ENCODE data around the gene AIG1.

The AIG1 gene

GRCh38 chr6:143098054-143098671, 37.5 kb downstream of the AIG1 start:
- DNase-seq, result no peak

GRCh38 chr6:143099647-143100046, 39.0 kb downstream of the AIG1 start:
- DNase-seq, result no peak

- no peak for DNase-seq
Measured at GRCh38 chr6:143100429-143100828, 39.7 kb downstream of the AIG1 start.

GRCh38 chr6:143103916-143104315, 43.2 kb downstream of the AIG1 start:
- no peak for DNase-seq

- DNase-seq, result no peak
Measured at GRCh38 chr6:143107440-143107839, 46.8 kb downstream of the AIG1 start.

- no peak for DNase-seq
Measured at GRCh38 chr6:143107911-143108761, 47.4 kb downstream of the AIG1 start.

- no peak for DNase-seq
Measured at GRCh38 chr6:143109196-143109595, 48.5 kb downstream of the AIG1 start.

GRCh38 chr6:143110572-143110971, 49.9 kb downstream of the AIG1 start:
- DNase-seq, result no peak

- no peak for DNase-seq
Measured at GRCh38 chr6:143110996-143111395, 50.3 kb downstream of the AIG1 start.

- DNase-seq, result no peak
Measured at GRCh38 chr6:143111443-143111842, 50.8 kb downstream of the AIG1 start.

GRCh38 chr6:143112084-143112768, 51.5 kb downstream of the AIG1 start:
- DNase-seq, result no peak

GRCh38 chr6:143112837-143113236, 52.1 kb downstream of the AIG1 start:
- no peak for DNase-seq

- no peak for DNase-seq
Measured at GRCh38 chr6:143115728-143116127, 55.0 kb downstream of the AIG1 start.

GRCh38 chr6:143117108-143117507, 56.4 kb downstream of the AIG1 start:
- no peak for DNase-seq

- DNase-seq, result no peak
Measured at GRCh38 chr6:143119260-143119659, 58.6 kb downstream of the AIG1 start.

GRCh38 chr6:143123081-143123480, 62.4 kb downstream of the AIG1 start:
- no peak for DNase-seq

GRCh38 chr6:143123941-143124340, 63.3 kb downstream of the AIG1 start:
- no peak for DNase-seq

GRCh38 chr6:143125455-143125854, 64.8 kb downstream of the AIG1 start:
- DNase-seq, result no peak

- DNase-seq, result no peak
Measured at GRCh38 chr6:143125864-143126573, 65.3 kb downstream of the AIG1 start.

- no peak for DNase-seq
Measured at GRCh38 chr6:143126574-143126941, 65.9 kb downstream of the AIG1 start.

GRCh38 chr6:143127941-143128680, 67.4 kb downstream of the AIG1 start:
- DNase-seq, result no peak

- DNase-seq, result no peak
Measured at GRCh38 chr6:143128681-143129015, 68.0 kb downstream of the AIG1 start.

- no peak for DNase-seq
Measured at GRCh38 chr6:143130928-143131327, 70.2 kb downstream of the AIG1 start.
